Keratinocyte (primary cell): ENCODE results near the gene PLEKHJ1.

Experiments
- CTCF ChIP-seq, 3 experiments: IDR thresholded peaks in 1 of 3; conservative IDR thresholded peaks in 1 of 3; optimal IDR thresholded peaks in 1 of 3; 2 replicates in 2 of 3; 3 replicates in 1 of 3; pipeline versions ENCODE3 to v1.5.1; 2011; ENCODE audit warnings: low read length in 3 of 3, mild to moderate bottlenecking in 3 of 3, moderate library complexity in 2 of 3, control low read depth in 1 of 3, inconsistent platforms in 1 of 3; ENCODE audit not compliant: insufficient read depth in 2 of 3; ENCODE audit errors: extremely low read depth in 1 of 3
- EZH2 ChIP-seq: IDR thresholded peaks from one replicate; pipeline ENCODE4 v1.6.1; 2012; ENCODE audit warnings: inconsistent platforms, mild to moderate bottlenecking, low read length, moderate library complexity

- TF ChIP-seq CTCF (optimal IDR thresholded peaks at IDR 0.05 in 1 of 3, IDR thresholded peaks at IDR 0.05 in 1 of 3, conservative IDR thresholded peaks at IDR 0.05 in 1 of 3; ENCODE audit: extremely low read depth in 1 of 3, insufficient read depth in 2 of 3, low read length in 3 of 3) (no peak), EZH2 (no peak)
Observed at GRCh38 chr19:2234996-2235380, 1.1 kb downstream of the PLEKHJ1 start.
